ENCODE data around the gene CDC42BPA. TPM values are rescaled to one million over a fixed set of nuclear protein-coding genes. Genes with fewer than 3 reads are reported as not detected.

Gene CDC42BPA
- total and polyA plus RNA-seq, 2 of the 13 experiments (the other 11 are each of a cell fraction or from before 2014, with no cell fraction given) = 6.5 to 16.0 TPM

DNA sequence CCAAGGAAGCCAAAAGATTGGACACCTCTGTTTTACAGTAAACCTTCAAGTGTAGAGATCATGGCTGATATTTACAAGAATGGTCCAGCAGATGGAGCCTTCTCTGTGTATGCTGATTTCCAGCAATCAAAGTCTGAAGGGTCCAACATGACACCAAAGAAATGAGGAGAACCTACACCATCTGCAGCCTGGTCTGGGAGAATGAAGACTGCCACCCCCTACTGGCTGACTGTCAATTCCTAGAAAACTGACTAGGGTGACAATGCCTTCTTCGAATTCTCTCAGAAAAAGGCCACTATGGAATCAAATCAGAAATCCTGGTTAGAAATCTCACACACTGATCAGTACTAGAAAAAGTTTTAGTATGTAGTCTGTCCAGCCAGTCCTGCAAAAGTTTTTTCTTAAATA lies 83.3 kb downstream of the CDC42BPA start (continued):
- TF ChIP-seq ARID5B (CRISPR knock-in tag; IDR thresholded peaks at IDR 0.05) (peak; percentile 25; the same call in 1 of the 2 replicates), THAP9 (CRISPR knock-in tag; IDR thresholded peaks at IDR 0.05; ENCODE audit: borderline replicate concordance) (no peak), SRY (CRISPR knock-in tag; IDR thresholded peaks at IDR 0.05) (no peak), FOXA3 (CRISPR knock-in tag; IDR thresholded peaks at IDR 0.05) (peak; percentile 74), KMT2B (CRISPR knock-in tag; IDR thresholded peaks at IDR 0.05) (no peak), SP4 (CRISPR knock-in tag; IDR thresholded peaks at IDR 0.05) (no peak), FOXJ3 (CRISPR knock-in tag; IDR thresholded peaks at IDR 0.05; ENCODE audit: borderline replicate concordance) (0 out of 2 replicates have a peak, but pooled peaks have one; percentile 23), ZBTB38 (CRISPR knock-in tag; IDR thresholded peaks at IDR 0.05) (no peak), HMGXB4 (CRISPR knock-in tag; IDR thresholded peaks at IDR 0.05; ENCODE audit: borderline replicate concordance in 1 of 2, low read depth in 1 of 2) (peak; percentile 52 to 69; a peak in 2 of 4 replicates), THAP11 (CRISPR knock-in tag; IDR thresholded peaks at IDR 0.05) (0 out of 2 replicates have a peak, but pooled peaks have one; percentile 25), ZNF614 (CRISPR knock-in tag; IDR thresholded peaks at IDR 0.05; ENCODE audit: borderline replicate concordance) (no peak), MLXIP (CRISPR knock-in tag; IDR thresholded peaks at IDR 0.05; ENCODE audit: borderline replicate concordance) (no peak), SMC3 (IDR thresholded peaks at IDR 0.05; ENCODE audit: low read length) (peak; percentile 87), KLF9 (CRISPR knock-in tag; IDR thresholded peaks at IDR 0.05; ENCODE audit: low read depth) (no peak), GABPA (IDR thresholded peaks at IDR 0.05; ENCODE audit: low read depth, low read length) (no peak), GABPA (CRISPR knock-in tag; IDR thresholded peaks at IDR 0.05; ENCODE audit: low read depth) (0 out of 2 replicates have a peak, but pooled peaks have one; percentile 8)
- TF ChIP-seq, protein P1, sequence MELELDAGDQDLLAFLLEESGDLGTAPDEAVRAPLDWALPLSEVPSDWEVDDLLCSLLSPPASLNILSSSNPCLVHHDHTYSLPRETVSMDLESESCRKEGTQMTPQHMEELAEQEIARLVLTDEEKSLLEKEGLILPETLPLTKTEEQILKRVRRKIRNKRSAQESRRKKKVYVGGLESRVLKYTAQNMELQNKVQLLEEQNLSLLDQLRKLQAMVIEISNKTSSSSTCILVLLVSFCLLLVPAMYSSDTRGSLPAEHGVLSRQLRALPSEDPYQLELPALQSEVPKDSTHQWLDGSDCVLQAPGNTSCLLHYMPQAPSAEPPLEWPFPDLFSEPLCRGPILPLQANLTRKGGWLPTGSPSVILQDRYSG (CRISPR knock-in tag; IDR thresholded peaks at IDR 0.05) = no peak
